NCI-H82 (cell line): ENCODE results near the gene PEAR1.

Experiments
- DNase-seq: peaks from one replicate; lab custom pipeline; 2025; lab: John Stamatoyannopoulos, UW

The PEAR1 gene, protein sequence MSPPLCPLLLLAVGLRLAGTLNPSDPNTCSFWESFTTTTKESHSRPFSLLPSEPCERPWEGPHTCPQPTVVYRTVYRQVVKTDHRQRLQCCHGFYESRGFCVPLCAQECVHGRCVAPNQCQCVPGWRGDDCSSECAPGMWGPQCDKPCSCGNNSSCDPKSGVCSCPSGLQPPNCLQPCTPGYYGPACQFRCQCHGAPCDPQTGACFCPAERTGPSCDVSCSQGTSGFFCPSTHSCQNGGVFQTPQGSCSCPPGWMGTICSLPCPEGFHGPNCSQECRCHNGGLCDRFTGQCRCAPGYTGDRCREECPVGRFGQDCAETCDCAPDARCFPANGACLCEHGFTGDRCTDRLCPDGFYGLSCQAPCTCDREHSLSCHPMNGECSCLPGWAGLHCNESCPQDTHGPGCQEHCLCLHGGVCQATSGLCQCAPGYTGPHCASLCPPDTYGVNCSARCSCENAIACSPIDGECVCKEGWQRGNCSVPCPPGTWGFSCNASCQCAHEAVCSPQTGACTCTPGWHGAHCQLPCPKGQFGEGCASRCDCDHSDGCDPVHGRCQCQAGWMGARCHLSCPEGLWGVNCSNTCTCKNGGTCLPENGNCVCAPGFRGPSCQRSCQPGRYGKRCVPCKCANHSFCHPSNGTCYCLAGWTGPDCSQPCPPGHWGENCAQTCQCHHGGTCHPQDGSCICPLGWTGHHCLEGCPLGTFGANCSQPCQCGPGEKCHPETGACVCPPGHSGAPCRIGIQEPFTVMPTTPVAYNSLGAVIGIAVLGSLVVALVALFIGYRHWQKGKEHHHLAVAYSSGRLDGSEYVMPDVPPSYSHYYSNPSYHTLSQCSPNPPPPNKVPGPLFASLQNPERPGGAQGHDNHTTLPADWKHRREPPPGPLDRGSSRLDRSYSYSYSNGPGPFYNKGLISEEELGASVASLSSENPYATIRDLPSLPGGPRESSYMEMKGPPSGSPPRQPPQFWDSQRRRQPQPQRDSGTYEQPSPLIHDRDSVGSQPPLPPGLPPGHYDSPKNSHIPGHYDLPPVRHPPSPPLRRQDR

GRCh38 chr1:156893048-156893953 lies at the start of gene PEAR1:
TSS of gene PEAR1 (plus strand) at chr1:156893718. CDS start at chr1:156903927, 10,209 bp downstream.
- DNase-seq = no peak

DNA sequence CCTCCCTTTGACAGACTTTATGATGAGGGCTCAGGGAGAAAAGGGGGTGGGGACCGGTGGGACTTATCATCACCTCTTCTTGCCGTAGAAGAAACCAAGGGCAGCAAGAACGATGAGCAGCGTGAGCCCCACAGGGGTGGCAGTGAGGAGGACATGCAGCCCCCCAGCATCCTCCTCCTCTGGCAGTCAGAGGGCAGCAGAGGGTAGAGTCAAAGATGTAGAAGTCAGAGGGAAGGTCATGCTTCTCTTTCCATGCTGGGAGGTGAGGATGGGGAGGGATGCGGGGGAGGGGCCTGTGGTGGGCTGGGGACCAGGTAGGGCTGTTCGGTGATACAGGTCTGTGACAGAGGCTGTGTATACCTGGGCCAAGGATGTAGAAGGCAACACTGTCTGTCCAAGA lies 49.4 kb upstream of the PEAR1 start:
- no peak for DNase-seq

GRCh38 chr1:156844638-156845037 lies 48.9 kb upstream of the PEAR1 start:
- DNase-seq = no peak

DNA sequence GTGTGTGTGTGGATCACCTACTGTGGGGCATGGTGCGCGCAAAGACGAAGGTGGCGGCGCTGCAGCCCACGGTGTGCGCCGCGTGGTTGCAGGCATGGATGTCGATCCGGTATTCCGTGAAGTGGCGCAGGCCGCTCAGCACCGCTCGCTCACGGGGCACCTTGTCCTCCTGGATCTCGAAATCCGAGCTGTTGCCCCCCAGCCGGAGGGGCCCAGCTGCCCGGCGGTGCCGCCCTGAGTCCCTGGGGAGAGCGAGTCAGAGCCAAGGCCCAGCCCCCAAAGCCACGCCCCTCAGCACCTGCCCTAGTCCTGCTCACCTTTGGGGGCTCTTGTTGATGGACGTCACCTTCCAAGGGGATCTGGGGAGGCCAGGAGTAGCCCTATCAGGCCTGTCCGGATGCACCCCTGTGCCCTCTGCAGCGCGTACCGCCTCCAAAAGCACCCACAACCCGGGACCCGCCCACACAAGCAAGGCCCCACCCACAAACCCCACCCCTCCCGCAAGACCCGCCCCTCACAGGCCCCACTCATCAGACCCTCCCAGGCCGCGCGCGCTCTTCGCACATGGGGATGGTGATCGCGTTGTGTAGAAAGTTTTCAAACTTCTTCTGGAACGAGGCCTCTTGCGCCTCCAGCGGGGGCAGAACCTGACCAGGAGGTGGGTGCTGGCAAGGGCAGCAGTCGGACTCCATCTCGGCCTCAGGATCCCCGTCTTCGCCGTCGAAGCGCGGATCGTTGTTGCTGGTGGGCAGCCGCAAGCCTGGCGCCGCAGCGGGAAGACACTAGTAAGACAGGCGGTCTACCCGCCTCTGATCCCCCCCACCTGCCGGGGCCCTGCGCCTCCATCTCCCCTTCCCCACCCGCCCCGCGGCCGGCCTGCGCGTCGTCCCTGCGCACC lies 48.2 kb upstream of the PEAR1 start:
- DNase-seq = peak; percentile 69

DNA sequence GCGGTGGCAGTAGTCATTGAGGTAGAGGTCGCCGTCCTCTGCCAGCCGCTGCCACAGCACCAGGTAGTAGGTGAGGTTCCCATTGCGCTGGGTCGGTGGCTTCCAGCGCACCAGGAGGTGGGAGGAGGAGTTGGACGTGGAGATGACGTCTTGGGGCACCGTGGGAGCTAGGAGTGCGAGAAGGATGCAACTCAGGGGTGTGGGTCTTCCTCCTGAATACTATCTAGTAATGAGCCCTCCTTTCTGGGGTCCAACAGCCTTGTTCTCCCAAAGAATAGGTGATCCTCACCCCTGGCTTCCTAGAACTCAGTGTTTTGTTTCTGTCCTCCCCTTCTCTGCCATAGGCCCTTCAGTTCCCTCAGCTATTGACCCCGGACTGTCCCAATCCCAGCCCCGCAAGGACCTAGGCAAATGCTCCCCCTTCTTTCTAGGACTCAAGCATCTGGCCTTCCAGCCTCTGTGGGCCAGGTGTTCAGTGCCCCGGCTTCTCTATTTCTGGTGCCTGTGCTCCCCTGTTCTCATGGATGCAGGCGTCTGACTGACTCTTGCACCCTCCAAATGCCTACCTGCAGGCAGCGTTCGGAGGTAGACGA lies 47.5 kb upstream of the PEAR1 start:
- no peak for DNase-seq

GRCh38 chr1:156846643-156847042 lies 46.9 kb upstream of the PEAR1 start:
- no peak for DNase-seq

DNA sequence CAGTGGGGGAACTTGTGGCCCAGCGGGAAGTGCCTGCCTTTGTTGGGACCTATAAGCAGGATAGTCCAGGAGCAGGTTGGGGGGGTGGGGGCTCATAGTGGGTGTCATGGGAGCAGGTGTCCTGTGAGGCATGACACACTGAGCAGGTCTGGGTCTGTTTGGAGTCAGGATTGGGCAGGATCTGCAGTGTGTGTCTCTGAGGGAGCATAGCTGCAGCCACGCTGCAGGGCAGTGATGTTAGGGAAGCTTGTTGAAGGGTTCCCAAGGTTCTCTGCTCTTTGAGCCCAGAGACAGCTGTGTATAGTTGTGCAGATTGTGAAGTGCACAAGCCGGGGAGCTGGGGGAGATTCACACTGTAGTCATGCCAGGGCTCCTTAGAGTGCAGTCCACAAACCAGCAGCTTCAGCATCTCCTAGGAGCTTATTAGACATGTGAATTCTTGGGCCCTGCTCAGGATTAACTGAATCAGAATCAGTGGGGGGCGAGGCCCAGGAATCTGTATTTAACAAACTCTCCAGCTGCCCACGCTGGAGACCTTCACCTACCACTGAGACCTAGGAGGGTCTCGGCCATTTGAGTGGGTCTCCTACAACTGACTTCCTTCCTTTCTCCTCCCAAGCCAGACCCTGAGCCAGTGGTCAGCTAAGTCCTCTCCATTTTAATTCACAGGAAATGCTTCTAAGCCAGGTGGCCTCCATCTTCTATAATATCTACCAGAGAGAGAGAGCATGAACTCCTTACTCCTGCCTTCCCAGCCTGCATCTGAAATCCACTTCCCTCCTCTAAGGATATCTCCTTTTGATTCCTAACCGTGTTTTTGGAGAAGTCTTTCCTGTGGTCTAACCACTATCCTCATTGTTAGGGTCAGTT lies 45.7 kb upstream of the PEAR1 start:
- DNase-seq = no peak

DNA sequence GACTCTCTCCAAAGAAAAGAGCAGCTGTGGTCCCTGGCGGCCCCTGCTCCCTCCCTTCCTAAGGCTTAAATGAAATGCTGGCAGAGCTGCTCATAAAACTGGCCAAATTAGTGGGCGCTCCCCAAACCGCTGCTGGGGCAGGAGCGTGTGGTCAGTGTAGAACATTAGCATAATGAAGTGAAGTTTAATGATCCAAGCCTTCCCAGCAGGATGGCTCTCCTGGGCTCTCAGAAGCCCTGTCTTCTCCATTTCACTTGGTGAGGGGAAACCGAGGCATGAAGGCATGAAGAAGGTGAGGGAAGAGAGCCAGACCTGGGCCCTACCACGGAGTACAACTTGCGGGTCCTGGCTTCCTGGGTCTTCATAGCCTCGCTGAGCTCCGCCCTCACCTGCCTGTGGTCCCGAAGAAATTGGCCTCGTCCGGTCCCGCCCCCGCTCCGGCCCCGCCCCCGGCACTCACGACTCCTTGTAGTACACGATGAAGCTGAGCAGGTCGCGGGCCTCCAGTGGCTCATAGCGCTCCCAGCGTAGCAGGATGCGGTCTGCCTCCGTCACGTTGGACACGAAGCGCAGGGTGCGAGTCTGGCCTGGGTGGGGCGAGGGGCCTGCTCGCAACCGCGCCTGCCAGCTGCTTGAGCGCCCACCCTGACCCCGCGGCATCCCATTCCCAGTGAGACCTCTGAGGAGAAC lies 44.9 kb upstream of the PEAR1 start:
- no peak for DNase-seq

- no peak for DNase-seq
These were observed 44.4 kb upstream of the PEAR1 start for GRCh38 chr1:156849151-156849496.

- peak; percentile 73 for DNase-seq
These were observed 41.6 kb upstream of the PEAR1 start for GRCh38 chr1:156851779-156852417.

- peak; percentile 94 for DNase-seq
These were observed 41.1 kb upstream of the PEAR1 start for GRCh38 chr1:156852418-156852874.

GRCh38 chr1:156853761-156854160 lies 39.8 kb upstream of the PEAR1 start:
- DNase-seq = no peak

DNA sequence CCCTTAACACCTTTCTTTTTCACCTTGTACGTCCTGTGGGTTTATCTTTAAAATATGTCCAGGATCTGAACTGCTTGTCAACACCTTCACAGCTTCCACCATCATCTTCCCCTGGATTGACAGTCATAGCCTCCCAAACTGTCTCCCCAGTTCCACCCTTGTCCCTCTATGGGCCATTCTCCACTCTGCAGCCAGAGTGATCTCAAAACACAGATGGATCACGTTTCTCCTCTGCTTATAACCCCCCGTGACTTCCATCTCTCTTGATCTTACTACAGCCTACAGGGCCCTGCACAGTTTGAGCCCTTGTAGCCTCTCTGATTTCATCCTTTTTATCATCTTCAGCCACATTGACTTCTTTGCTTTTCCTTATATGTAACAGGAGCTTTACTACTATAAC lies 38.9 kb upstream of the PEAR1 start:
- peak; percentile 29 for DNase-seq

- no peak for DNase-seq
These were observed 37.2 kb upstream of the PEAR1 start for GRCh38 chr1:156856282-156856785.

- DNase-seq = no peak
These were observed 36.0 kb upstream of the PEAR1 start for GRCh38 chr1:156857532-156857931.

DNA sequence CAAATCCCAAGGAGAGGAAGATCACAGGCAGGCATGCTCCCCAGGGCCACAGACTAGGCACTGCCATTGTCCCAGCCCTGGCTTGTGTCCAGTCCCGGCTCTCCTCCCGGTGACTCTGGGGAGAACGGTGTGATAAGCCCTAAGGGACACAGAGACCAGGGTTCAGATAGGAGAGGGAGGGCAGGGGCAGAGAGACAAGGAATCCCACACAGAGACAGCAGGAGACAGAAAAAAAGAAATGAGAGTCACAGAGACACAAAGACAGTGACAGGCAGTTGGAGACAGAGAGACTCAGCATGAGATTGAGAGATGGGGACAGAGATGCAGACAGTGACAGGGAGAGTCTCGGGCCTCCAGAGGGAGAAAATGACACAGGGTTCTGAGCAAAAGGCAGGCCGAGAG lies 35.0 kb upstream of the PEAR1 start:
- no peak for DNase-seq

- DNase-seq = peak; percentile 65
These were observed 34.5 kb upstream of the PEAR1 start, which contains the start of gene INSRR for GRCh38 chr1:156858959-156859522. TSS of gene INSRR (minus strand) at chr1:156859117. CDS start at chr1:156858621, 496 bp downstream.
